MM.1S (cell line): ENCODE data around the gene ALG9.

Source experiments
- EZH2 ChIP-seq: fragments of 300-600 bp; sonication (generic); optimal IDR thresholded peaks from 2 replicates; pipeline ENCODE3; 2017; ENCODE audit warnings: low read depth, mild to moderate bottlenecking, antibody characterized with exemption, low read length, mixed read lengths
- TF ChIP-seq, protein P1 (sequence below): fragments of 300-600 bp; sonication (generic); IDR thresholded peaks from 2 replicates; pipeline ENCODE4 v1.5.1; 2016; ENCODE audit warnings: antibody characterized with exemption, low read length, mixed read lengths

DNA sequence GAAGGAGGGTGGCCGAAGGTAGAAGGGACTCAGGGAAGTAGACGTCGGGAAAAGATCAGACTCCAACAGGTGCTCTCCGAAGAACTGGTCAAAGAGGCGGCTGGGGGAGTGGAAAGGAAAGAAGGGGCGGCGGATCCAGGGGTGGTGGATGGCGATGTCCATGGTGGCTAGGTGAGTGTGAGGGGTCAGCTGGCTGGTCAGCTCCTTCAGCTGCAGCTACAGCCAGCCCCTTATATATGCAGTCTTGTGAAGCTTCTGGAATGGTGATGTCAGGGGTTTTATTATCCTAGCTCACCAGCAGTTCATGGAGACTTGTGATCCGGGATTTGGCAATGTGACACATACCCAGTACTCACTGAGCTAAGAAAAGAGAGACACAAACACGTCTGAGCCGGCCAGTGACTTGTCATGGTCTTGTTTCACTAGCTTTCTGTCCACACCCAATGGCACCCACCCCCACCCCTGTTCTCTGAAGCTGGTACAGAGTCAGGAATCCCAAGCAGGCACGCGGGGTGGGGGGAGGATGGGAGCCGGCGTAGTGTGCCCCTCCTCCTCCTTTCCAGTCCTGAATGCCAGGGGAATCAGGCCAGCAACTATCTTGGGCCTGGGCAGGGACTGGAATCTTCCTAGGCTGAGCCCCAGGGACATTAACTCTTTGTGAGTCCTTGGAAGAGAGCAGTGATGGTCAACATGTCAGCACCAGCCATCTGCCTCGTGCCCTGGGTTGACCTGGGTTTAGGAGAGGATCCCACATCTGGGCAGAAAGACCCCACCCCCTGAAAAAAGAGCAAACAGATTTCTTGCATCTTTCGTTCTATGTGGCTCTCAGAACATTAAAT, 40.4 kb upstream of the ALG9 start, which contains the start of gene CRYAB:
- TF ChIP-seq, protein P1, sequence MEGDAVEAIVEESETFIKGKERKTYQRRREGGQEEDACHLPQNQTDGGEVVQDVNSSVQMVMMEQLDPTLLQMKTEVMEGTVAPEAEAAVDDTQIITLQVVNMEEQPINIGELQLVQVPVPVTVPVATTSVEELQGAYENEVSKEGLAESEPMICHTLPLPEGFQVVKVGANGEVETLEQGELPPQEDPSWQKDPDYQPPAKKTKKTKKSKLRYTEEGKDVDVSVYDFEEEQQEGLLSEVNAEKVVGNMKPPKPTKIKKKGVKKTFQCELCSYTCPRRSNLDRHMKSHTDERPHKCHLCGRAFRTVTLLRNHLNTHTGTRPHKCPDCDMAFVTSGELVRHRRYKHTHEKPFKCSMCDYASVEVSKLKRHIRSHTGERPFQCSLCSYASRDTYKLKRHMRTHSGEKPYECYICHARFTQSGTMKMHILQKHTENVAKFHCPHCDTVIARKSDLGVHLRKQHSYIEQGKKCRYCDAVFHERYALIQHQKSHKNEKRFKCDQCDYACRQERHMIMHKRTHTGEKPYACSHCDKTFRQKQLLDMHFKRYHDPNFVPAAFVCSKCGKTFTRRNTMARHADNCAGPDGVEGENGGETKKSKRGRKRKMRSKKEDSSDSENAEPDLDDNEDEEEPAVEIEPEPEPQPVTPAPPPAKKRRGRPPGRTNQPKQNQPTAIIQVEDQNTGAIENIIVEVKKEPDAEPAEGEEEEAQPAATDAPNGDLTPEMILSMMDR = no peak
- no peak for TF ChIP-seq EZH2
